Stomach smooth muscle (tissue), 2 donors: ENCODE data around the gene TRIL.

Experiments used
- H3K27ac ChIP-seq: one replicate; pipeline ENCODE4 v1.7.0; 2013; ENCODE audit warnings: mild to moderate bottlenecking, low read length, inconsistent platforms
- H3K27me3 ChIP-seq, 2 donors: one replicate each; pipeline ENCODE4 v1.7.0; 2013; ENCODE audit warnings: low read length in 2 of 2; ENCODE audit not compliant: insufficient read depth in 2 of 2, control insufficient read depth in 1 of 2
- H3K36me3 ChIP-seq, 2 donors: one replicate each; pipeline ENCODE4 v1.7.0; 2013; ENCODE audit warnings: low read length in 2 of 2; ENCODE audit not compliant: control insufficient read depth in 2 of 2, insufficient read depth in 2 of 2
- H3K4me1 ChIP-seq: one replicate; pipeline ENCODE4 v1.7.0; 2013; ENCODE audit warnings: low read length; ENCODE audit not compliant: control insufficient read depth, insufficient read depth
- H3K4me3 ChIP-seq, 2 donors: one replicate each; pipeline ENCODE4 v1.7.0; 2013; ENCODE audit warnings: low read length in 2 of 2
- H3K9ac ChIP-seq, 2 donors: one replicate each; pipeline ENCODE4 v1.7.0; 2013; ENCODE audit warnings: low read length in 2 of 2, mild to moderate bottlenecking in 1 of 2
- H3K9me3 ChIP-seq, 2 donors: one replicate each; pipeline ENCODE4 v1.7.0; 2013; ENCODE audit warnings: low read length in 2 of 2; ENCODE audit not compliant: control insufficient read depth in 2 of 2
- donor health status: healthy.
- donor health status: Pancreatic carcinoma.

TRIL gene

GRCh38 chr7:28993371-28993770 lies 35.2 kb upstream of the TRIL start:
- Histone ChIP-seq H3K9ac (no peak overlapping the region), H3K36me3 (no peaks in the 10 kb centered on the region), H3K27me3 (no peaks in the 10 kb centered on the region), H3K4me3 (no peak overlapping the region), H3K9me3 (no peaks in the 10 kb centered on the region), H3K27ac (no peak overlapping the region), H3K4me1 (peaks cover 7% of the 10 kb centered on the region)

- H3K27me3 ChIP-seq = no peaks in the 10 kb centered on the region
- H3K27ac ChIP-seq = no peak overlapping the region
- no peaks in the 10 kb centered on the region for H3K36me3 ChIP-seq
- H3K4me3 ChIP-seq = no peak overlapping the region
- H3K9me3 ChIP-seq = no peaks in the 10 kb centered on the region
- no peak overlapping the region for H3K9ac ChIP-seq
- peaks cover 4% of the 10 kb centered on the region for H3K4me1 ChIP-seq
Measured at GRCh38 chr7:28992798-28993197, 34.7 kb upstream of the TRIL start.

GRCh38 chr7:28990200-28990960 lies 32.2 kb upstream of the TRIL start:
- Histone ChIP-seq H3K36me3 (no peaks in the 10 kb centered on the region), H3K4me3 (no peak overlapping the region), H3K27me3 (no peaks in the 10 kb centered on the region)

GRCh38 chr7:28989211-28989980 lies 31.3 kb upstream of the TRIL start:
- no peak overlapping the region for H3K9ac ChIP-seq
- H3K27me3 ChIP-seq = no peaks in the 10 kb centered on the region
- H3K4me3 ChIP-seq = no peak overlapping the region
- H3K36me3 ChIP-seq = no peaks in the 10 kb centered on the region
- H3K27ac ChIP-seq = no peak overlapping the region
- H3K4me1 ChIP-seq = peaks cover 15% of the 10 kb centered on the region
- H3K9me3 ChIP-seq = no peaks in the 10 kb centered on the region

More at GRCh38 chr7:28990200-28990960, 32.2 kb upstream of the TRIL start:
- Histone ChIP-seq H3K9ac (no peak overlapping the region), H3K9me3 (no peaks in the 10 kb centered on the region), H3K27ac (no peak overlapping the region), H3K4me1 (peaks cover 11% of the 10 kb centered on the region)

- H3K9me3 ChIP-seq = no peaks in the 10 kb centered on the region
- peaks cover 15% of the 10 kb centered on the region for H3K4me1 ChIP-seq
- H3K27ac ChIP-seq = no peak overlapping the region
- no peak overlapping the region for H3K4me3 ChIP-seq
- no peaks in the 10 kb centered on the region for H3K27me3 ChIP-seq
- no peaks in the 10 kb centered on the region for H3K36me3 ChIP-seq
- H3K9ac ChIP-seq = no peak overlapping the region
Measured at GRCh38 chr7:28988810-28989209, 30.7 kb upstream of the TRIL start.

GRCh38 chr7:28988091-28988490 lies 30.0 kb upstream of the TRIL start:
- no peak overlapping the region for H3K9ac ChIP-seq
- no peaks in the 10 kb centered on the region for H3K36me3 ChIP-seq
- H3K4me1 ChIP-seq = peaks cover 15% of the 10 kb centered on the region
- no peaks in the 10 kb centered on the region for H3K9me3 ChIP-seq
- no peaks in the 10 kb centered on the region for H3K27me3 ChIP-seq
- no peak overlapping the region for H3K27ac ChIP-seq
- no peak overlapping the region for H3K4me3 ChIP-seq

- Histone ChIP-seq H3K9ac (no peak overlapping the region), H3K27ac (no peak overlapping the region), H3K4me3 (no peak overlapping the region), H3K9me3 (no peaks in the 10 kb centered on the region), H3K4me1 (peaks cover 15% of the 10 kb centered on the region), H3K36me3 (no peaks in the 10 kb centered on the region), H3K27me3 (no peaks in the 10 kb centered on the region)
Measured at GRCh38 chr7:28986765-28987110, 28.6 kb upstream of the TRIL start.

GRCh38 chr7:28986028-28986764 lies 28.1 kb upstream of the TRIL start:
- Histone ChIP-seq H3K27ac (no peak overlapping the region), H3K4me1 (peaks cover 15% of the 10 kb centered on the region), H3K9ac (no peak overlapping the region), H3K36me3 (no peaks in the 10 kb centered on the region), H3K9me3 (no peaks in the 10 kb centered on the region), H3K4me3 (no peak overlapping the region), H3K27me3 (no peaks in the 10 kb centered on the region)

GRCh38 chr7:28984631-28985030 lies 26.5 kb upstream of the TRIL start:
- Histone ChIP-seq H3K9me3 (no peaks in the 10 kb centered on the region), H3K4me1 (peaks cover 14% of the 10 kb centered on the region), H3K9ac (no peak overlapping the region), H3K27me3 (no peaks in the 10 kb centered on the region), H3K27ac (no peak overlapping the region), H3K36me3 (no peaks in the 10 kb centered on the region), H3K4me3 (no peak overlapping the region)

- Histone ChIP-seq H3K9me3 (no peaks in the 10 kb centered on the region), H3K36me3 (no peaks in the 10 kb centered on the region), H3K4me1 (peaks cover 10% of the 10 kb centered on the region), H3K4me3 (no peak overlapping the region), H3K27ac (no peak overlapping the region), H3K9ac (no peak overlapping the region), H3K27me3 (no peaks in the 10 kb centered on the region)
Measured at GRCh38 chr7:28984217-28984616, 26.1 kb upstream of the TRIL start.
